IMR-90 (cell line): ENCODE data around the gene BTBD6.

Source experiments
- BHLHE40 ChIP-seq: fragments of 150-350 bp; IDR thresholded peaks from 2 replicates; pipeline ENCODE4 v1.6.1; 2016; ENCODE audit warnings: mild to moderate bottlenecking, low read depth, low read length
- CEBPB ChIP-seq: IDR thresholded peaks from 2 replicates; pipeline ENCODE4 v1.6.1; 2012; ENCODE audit warnings: low read depth, low read length, improper control_type of control experiment
- CHD1 ChIP-seq: IDR thresholded peaks from 2 replicates; pipeline ENCODE4 v1.6.1; 2012; ENCODE audit warnings: low read depth, low read length, improper control_type of control experiment
- CTCF ChIP-seq: conservative IDR thresholded peaks from 2 replicates; pipeline ENCODE4 v1.5.1; 2012; ENCODE audit warnings: mild to moderate bottlenecking, low read depth, low read length, improper control_type of control experiment
- MAZ ChIP-seq: IDR thresholded peaks from 2 replicates; pipeline ENCODE4 v1.6.1; 2012; ENCODE audit warnings: low read depth, mild to moderate bottlenecking, low read length, improper control_type of control experiment, moderate library complexity, borderline replicate concordance
- MXI1 ChIP-seq: IDR thresholded peaks from 2 replicates; pipeline ENCODE4 v1.6.1; 2012; ENCODE audit warnings: low read depth, mild to moderate bottlenecking, low read length, moderate library complexity, borderline replicate concordance
- POLR2A ChIP-seq: IDR thresholded peaks from 2 replicates; pipeline ENCODE4 v1.6.1; 2012; ENCODE audit warnings: mild to moderate bottlenecking, low read depth, low read length
- RAD21 ChIP-seq: IDR thresholded peaks from 2 replicates; pipeline ENCODE4 v1.6.1; 2012; ENCODE audit warnings: low read length, improper control_type of control experiment
- RFX5 ChIP-seq: IDR thresholded peaks from 2 replicates; pipeline ENCODE4 v1.8.0; 2012; ENCODE audit warnings: low read depth, mild to moderate bottlenecking, low read length, moderate library complexity

- TF ChIP-seq MXI1 (no peak), CTCF (no peak), CEBPB (no peak), POLR2A (no peak), CHD1 (no peak), MAZ (no peak), BHLHE40 (no peak), RFX5 (no peak), RAD21 (no peak)
These were observed 9.1 kb downstream of the BTBD6 start for GRCh38 chr14:105257464-105257863.
